ENCODE data around the gene PGA4. TPM values are rescaled to one million over a fixed set of nuclear protein-coding genes. Genes with fewer than 3 reads are reported as not detected.

The PGA4 gene
- total and polyA plus RNA-seq, 7 donors, result 0.08 to 1.4 (median 0.57) TPM; not detected in 2

GRCh38 chr11:61194169-61194671 lies 27.9 kb upstream of the PGA4 start:
- WGBS, 3 donors, result 66 to 74% (median 71%) methylated on average over 11 to 12 of the region's 12 CpGs
- DNase-seq (no peak), ATAC-seq (no peak)
- no peak overlapping the region for H3K27ac ChIP-seq
- intact Hi-C loops (cut with DNase I), result loop anchor here in 1 of 2 donors (10.0 kb wide), 1 partner anchor 61 kb away; no protein-coding TSS in a partner anchor
- H3K9me3 ChIP-seq, result no peaks in the 10 kb centered on the region
- no peak for TF ChIP-seq CTCF (IDR thresholded peaks at IDR 0.05)
- H3K27me3 ChIP-seq (ENCODE audit: insufficient read depth in 3 of 3, low read length in 2 of 3), result peaks cover 0 to 25% (median 0%) of the 10 kb centered on the region in 3 donors
- H3K4me3 ChIP-seq, result no peak overlapping the region
- H3K36me3 ChIP-seq (ENCODE audit: insufficient read depth in 1 of 2, low read depth in 1 of 2), result no peaks in the 10 kb centered on the region
- H3K4me1 ChIP-seq, result no peaks in the 10 kb centered on the region

- Histone ChIP-seq H3K4me1 (no peaks in the 10 kb centered on the region), H3K27ac (no peak overlapping the region), H3K27me3 (ENCODE audit: insufficient read depth in 3 of 3, low read length in 2 of 3) (peaks cover 0 to 25% (median 0%) of the 10 kb centered on the region in 3 donors), H3K9me3 (no peaks in the 10 kb centered on the region), H3K36me3 (ENCODE audit: insufficient read depth in 1 of 2, low read depth in 1 of 2) (no peaks in the 10 kb centered on the region), H3K4me3 (no peak overlapping the region)
- 68 to 72% (median 68%) methylated on average over 7 of the region's 7 CpGs for WGBS, 3 donors
- ATAC-seq (no peak), DNase-seq (no peak)
- intact Hi-C loops (cut with DNase I), result loop anchor here in 1 of 2 donors (10.0 kb wide), 1 partner anchor 60 kb away; no protein-coding TSS in a partner anchor
- TF ChIP-seq CTCF (IDR thresholded peaks at IDR 0.05), result no peak
Measured at GRCh38 chr11:61194981-61195695, 27.0 kb upstream of the PGA4 start.

- intact Hi-C loops (cut with DNase I), result loop anchor here in 1 of 2 donors (10.0 kb wide), 1 partner anchor 59 kb away; no protein-coding TSS in a partner anchor
- 64 to 73% (median 71%) methylated on average over 7 of the region's 7 CpGs for WGBS, 3 donors
- no peaks in the 10 kb centered on the region for H3K9me3 ChIP-seq
- H3K27me3 ChIP-seq (ENCODE audit: insufficient read depth in 3 of 3, low read length in 2 of 3), result peaks cover 0 to 25% (median 0%) of the 10 kb centered on the region in 3 donors
- ATAC-seq (no peak), DNase-seq (no peak)
- no peak overlapping the region for H3K27ac ChIP-seq
- H3K36me3 ChIP-seq (ENCODE audit: insufficient read depth in 1 of 2, low read depth in 1 of 2), result no peaks in the 10 kb centered on the region
- H3K4me1 ChIP-seq, result no peaks in the 10 kb centered on the region
- no peak overlapping the region for H3K4me3 ChIP-seq
- no peak for TF ChIP-seq CTCF (IDR thresholded peaks at IDR 0.05)
Measured at GRCh38 chr11:61195719-61196118, 26.4 kb upstream of the PGA4 start.

- no peak for DNase-seq
- Histone ChIP-seq H3K9me3 (no peaks in the 10 kb centered on the region), H3K36me3 (ENCODE audit: insufficient read depth in 1 of 2, low read depth in 1 of 2) (no peaks in the 10 kb centered on the region), H3K27ac (no peak overlapping the region), H3K4me1 (no peaks in the 10 kb centered on the region), H3K4me3 (no peak overlapping the region), H3K27me3 (ENCODE audit: insufficient read depth in 3 of 3, low read length in 2 of 3) (peaks cover 0 to 22% (median 0%) of the 10 kb centered on the region in 3 donors)
- WGBS, 3 donors, result 39 to 48% (median 40%) methylated on average over 6 of the region's 6 CpGs
- no peak for ATAC-seq
- intact Hi-C loops (cut with DNase I), result loop anchor here in 1 of 2 donors (10.0 kb wide), 1 partner anchor 56 kb away; no protein-coding TSS in a partner anchor
- no peak for TF ChIP-seq CTCF (IDR thresholded peaks at IDR 0.05)
Measured at GRCh38 chr11:61198361-61198760, 23.8 kb upstream of the PGA4 start.
